Stimulated activated CD8-positive, alpha-beta memory T cell treated with anti-CD3 and anti-CD28 coated beads, Interleukin-7, amount 100 ng/mL, for 24 hours (primary cell): ENCODE measurements around the gene AAR2.

Experiments
- DNase-seq: peaks from one replicate; pipeline ENCODE4 v3.0.0-alpha.2; 2020; ENCODE audit warnings: low read depth

The AAR2 gene

DNA sequence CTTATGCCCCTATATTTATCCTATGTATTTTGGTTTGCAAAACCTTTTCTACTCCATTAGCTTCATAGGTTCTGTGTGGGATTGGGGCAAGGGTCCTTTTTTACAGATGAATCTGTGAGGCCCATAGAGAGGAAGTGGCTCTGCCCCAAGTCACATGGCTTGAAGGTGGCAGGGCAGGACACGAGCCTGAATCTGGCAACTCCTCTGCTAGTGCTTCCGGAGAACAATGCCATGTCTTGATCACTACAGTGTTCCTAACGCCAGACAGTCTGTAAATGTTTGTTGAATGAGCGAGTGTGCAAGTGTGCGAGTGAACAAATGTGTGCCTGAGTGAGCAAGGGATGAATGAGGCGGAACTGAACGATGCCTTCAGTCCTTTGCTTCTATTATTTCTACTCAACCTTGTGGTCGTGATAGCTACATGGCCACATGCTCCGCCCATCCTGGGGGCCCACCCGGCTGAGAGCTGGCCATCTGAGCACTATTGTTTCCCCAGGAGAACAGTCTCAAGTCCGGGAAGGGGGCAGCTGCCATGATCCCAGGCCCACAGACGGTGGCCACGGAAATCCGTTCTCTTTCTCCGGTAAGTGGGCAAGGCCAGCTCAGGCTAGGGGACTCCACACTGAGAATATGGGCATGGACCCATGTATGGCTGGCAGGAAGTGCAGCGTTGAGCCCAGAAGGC lies 17.8 kb upstream of the AAR2 start:
- no peak for DNase-seq

DNA sequence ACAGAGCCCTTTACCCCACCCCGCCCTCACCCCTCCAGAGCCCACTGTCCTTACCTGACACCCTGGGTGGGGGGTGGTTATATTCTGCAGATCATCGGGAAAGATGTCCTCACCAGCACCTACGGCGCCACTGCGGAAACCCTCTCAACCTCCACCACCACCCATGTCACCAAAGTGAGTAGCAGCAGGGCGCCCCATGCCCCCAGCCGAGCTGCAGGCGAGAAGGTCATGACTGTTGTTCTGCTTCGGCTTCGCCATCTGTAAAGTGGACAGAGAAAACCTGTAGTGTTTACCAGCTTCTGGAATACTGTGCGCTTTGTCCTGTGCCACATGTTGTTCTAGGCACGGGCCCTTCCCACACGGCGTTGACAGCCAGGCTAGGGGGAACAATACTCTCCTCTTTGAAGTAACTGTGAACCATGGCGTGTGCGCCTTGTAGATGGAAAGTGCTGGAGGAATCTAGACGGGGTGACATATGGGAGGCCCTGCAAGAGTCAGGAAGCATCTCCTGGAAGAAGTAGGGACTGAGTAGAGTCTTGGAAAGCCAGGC lies 16.5 kb upstream of the AAR2 start:
- no peak for DNase-seq

DNA sequence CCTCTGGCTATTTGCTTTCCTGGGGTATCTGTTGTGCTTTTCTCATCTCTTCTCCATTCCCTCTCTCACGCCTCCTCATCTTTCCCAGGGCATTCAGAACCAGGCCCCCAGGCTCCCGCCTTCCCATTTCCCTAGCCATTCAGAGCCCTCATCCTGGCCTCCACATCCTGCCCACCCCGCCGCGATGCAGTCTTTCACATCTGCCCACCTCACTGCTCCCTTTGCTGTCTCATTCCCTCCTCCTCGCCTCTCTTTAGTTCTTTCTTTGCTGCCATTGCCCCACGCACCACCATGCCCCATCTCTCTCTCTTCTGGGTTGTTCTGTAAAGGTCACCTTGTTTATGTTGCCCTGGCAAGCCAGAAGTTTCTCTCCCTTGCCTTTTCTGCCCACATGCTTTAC lies 10.6 kb upstream of the AAR2 start:
- no peak for DNase-seq

DNA sequence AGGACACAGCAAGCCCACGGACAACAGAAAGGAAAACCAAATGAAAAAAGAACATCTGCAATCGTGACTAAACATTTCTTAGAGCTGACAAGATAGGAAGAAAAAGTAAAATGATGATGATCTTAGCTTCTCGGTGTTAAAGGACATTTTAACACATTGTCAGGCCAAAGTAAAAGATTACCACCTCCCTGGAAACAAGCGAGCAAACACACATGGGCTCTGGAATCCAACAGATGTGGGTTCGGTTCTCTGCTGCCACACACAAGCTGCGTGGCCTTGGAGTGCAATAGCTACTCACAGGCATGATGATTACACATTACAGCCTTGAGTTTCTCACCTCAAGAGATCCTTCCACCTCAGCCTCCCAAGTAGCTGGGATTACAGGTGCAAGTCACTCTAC lies 7.5 kb upstream of the AAR2 start:
- no peak for DNase-seq

DNA sequence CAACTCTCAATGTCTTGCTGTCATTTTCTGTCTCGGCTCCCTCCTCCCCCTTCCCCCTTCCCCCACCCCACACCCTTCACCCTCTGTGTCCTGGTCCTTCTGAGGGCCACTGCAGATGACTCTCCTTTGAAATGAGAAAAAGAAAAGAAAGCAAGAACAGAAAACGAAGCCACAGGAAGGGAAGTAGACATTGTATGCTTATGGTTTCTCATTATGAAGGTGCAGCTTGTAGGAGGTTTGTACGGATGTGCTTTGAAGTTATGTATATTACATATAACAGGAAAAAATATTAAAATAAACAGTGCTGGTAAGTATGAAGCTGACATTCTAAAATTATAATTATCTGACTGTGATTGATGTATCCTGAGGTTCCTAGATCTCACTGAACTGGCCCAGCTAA lies 6.3 kb upstream of the AAR2 start:
- DNase-seq, result no peak

DNA sequence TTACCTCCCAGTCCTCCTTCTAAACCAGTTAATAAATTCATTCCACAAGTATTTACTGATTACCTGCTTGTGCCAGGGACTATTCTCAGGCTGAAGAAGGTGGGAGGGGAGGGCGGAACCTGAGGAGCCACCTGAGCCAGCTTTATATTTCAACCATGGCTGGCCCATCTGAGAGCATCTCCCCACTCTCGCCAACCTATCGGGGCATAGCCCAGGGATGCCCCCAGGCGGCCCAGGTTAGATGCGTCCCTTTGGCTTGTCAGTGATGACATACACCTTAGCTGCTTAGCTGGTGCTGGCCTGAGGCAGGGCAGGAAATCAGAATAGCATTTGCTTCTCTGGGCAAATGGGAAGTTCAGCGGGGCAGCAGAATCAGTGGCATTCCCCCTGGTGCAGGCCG lies 4.9 kb upstream of the AAR2 start:
- DNase-seq, result no peak

DNA sequence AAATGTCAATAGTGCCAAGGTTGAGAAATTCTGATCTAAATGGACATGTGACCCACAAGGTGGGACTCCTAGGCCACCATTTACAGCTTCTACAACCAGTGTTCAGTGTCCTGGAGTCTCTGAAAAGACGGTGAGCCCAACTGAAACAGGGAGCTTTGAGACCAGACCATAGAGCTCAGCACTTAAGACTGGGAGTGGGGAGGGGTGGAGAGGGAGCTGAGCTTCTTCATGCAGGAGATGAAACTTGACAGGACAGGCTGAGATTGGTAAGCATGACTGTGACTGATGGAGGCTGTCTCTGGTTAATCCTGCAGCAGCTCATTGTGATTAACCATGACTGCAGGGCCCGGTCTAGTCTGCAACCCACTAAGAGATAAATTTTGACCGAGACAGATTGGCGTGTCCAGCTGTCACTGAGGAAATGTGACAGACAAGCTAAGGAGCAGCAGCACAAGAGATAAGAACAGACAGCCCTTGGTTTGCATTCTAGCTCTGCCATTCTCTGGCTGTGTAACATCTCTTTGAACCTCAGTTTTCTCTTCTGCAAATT lies 1.4 kb upstream of the AAR2 start:
- DNase-seq, result no peak

DNA sequence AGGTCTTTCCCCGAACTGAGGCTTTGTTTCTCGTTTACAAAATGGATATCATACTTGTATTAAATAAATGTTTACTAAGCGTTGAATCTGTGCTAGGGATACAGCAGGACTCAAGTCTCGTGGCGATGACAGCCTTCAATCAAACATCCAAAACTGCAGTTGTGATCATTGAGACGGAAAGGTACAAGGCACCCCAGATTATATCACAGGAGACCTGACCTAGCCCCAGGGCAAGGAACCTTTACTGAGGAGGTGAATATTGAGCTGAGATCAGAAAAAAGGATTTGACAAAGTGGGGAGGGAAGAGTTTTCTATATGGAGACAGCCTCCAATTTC lies 476 bp downstream of the AAR2 start:
- DNase-seq, result no peak

DNA sequence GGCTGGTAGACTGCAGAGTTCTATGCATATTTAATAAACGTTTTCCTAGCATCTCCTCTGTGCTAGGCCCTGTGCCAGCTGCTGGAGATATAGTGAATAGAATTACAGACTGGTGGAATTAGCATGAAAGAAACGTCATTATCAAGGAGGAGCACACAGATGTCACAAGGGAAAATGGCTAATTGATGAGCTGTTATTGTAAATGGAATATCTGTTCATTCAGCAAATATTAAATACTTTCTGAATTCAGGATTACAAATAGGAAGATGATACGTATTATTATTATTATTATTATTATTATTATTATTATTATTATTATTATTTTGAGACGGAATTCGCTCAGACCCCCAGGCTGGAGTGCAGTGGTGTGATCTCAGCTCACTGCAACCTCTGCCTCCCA lies 1.2 kb downstream of the AAR2 start:
- DNase-seq, result no peak

DNA sequence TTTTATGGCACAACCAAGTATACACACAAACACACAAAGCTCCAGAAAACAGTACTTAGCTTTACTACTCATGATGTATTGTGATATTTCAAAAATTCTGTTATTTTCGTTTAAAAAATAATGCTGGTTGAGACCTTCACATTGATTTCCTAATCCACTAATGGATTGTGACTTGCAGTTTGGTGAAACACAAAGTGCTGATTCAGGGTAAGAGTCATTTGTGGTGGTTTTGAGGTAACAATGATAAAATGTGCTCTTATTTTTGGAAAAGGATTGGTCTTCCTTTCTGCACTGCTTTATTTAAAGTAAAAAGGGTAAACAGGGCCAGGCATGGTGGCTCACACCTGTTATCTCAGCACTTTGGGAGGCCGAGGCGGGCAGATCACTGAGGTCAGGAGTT lies 1.9 kb downstream of the AAR2 start:
- no peak for DNase-seq

DNA sequence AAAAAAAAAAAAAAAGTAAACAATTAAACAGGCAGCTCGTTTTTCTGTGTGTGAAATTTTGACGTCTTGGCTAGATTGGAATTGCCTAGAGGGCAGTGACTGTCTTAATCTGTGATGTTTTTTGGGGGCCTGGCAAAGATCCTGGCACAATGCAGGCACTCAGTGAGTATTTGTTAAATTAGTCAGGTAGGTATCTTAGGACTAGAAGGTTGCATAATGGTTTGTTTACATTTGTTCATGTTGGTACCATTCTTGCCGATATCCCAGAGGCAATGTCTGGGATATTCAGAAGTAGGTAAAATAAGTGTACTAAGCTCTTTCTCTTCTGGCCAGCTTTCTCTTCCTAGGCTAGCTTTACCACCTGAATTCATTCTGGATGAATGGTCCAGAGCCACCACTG lies 2.5 kb downstream of the AAR2 start:
- DNase-seq, result no peak

DNA sequence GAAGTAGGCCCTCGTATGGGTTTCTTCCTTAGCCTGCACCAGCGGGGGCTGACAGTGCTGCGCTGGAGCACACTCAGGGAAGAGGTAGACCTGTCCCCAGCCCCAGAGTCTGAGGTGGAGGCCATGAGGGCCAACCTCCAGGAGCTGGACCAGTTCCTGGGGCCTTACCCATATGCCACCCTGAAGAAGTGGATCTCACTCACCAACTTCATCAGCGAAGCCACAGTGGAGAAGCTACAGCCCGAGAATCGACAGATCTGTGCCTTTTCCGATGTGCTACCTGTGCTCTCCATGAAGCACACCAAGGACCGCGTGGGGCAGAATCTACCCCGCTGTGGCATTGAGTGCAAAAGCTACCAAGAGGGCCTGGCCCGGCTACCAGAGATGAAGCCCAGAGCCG lies 3.8 kb downstream of the AAR2 start:
- DNase-seq, result no peak

DNA sequence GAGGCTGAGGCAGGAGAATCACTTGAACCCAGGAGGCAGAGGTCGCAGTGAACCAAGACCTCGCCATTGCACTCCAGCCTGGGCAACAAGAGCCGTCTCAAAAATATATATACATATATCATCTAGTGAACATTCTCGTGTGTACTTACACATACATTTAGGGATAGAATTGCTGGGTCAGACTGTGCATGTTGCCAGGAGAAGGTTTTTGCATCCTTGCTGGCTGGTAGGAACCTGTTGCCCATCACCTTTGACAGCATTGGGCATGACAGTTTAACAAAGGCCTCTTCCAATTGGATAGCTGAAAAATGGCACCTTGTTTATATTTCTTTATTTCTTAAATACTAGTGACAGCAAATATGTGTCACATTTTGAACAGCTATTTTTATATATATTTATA lies 5.4 kb downstream of the AAR2 start:
- DNase-seq, result no peak

DNA sequence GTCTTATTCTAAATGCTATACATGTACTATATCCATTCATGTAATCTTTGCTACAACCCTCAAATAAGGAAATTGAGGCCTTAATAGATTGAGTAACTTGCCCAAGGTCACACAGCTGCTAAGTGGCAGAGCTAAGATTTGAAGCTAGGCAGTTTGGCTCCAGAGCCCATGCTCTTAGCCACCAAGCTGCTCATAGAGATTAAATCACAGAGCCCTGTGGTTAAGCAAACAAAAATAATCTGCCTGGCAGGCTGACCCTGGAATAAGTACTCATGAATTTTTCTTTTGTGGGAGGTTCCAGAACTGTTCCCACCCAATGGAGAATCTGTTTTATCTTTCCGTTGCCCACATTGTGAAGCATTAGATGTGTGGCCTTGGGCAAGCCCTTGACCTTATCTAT lies 7.4 kb downstream of the AAR2 start:
- DNase-seq, result no peak

DNA sequence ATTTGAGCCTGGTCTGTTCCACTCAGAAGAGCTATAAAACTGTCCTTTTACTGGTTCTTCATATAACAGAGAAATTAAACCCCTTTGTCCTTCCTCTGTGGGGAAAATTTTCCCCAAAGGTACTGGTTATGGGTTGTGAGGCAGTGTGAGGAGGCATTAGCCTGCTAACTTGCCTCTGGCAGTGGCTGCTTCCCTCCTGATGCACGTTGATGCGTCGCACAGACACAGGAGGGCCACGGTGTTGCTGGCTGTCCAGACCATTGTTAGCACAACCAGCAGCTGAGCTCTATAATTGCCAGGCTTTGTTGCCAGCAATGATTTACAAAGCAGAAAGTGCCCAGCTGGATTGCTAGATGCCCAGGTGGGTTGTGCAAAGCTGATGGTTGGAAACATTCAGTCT lies 10.1 kb downstream of the AAR2 start:
- DNase-seq, result no peak

DNA sequence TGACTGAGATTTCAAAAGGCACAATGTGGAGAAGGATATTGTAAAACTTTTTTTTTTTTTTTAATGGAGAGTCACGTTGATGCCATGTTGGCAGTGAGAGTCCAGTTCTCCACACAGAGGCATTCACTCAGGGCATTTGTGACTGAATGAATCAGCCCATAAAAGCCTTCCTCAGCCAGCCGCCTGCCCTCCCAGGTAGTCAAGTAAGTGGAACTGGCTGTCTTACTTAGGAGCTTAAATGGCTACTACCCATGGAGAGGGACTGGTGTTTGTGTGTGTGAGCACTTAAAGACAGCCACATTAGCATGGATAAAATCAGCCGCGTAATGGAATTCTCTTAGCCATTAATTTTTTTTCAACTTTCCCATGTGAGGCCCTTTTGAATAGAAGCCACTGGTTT lies 12.6 kb downstream of the AAR2 start:
- no peak for DNase-seq

DNA sequence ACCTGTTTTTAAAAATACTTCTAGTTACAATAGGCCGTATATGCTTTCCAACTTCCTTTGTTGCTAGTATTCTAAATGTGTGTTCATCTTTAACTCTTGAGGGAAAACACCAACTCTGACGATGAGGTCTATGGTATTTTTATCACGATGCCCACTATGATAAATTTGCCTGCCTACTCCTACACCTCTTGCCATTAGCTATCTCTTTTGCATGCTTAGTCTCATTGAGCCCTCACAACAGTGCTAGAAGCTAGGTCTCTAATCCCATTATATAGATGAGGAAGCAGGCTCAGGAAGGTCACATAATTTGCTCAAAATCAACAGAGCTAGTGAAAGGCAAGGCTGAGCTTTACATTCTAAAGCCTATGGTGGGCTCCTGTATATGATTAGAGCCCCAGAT lies 13.2 kb downstream of the AAR2 start:
- DNase-seq, result no peak

DNA sequence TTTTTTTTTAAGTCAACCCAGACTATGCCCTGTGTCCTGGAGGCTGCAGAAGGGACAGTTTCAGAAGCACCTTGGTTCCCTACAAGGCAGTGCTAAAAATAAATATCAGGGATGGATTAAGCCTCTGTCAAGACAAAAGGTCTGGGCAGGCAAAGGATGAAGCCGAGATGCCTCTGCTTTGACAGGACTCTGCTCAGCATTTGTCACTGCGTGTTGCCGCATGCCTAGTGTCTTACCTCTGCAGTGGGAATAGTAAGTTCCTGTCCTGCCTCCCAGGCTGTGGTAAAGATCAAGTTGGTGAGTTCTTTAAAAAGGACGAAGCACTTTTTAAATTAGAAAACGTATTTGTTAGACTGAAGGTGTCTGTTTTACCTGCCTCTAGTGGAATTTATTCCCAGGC lies 15.1 kb downstream of the AAR2 start:
- no peak for DNase-seq

DNA sequence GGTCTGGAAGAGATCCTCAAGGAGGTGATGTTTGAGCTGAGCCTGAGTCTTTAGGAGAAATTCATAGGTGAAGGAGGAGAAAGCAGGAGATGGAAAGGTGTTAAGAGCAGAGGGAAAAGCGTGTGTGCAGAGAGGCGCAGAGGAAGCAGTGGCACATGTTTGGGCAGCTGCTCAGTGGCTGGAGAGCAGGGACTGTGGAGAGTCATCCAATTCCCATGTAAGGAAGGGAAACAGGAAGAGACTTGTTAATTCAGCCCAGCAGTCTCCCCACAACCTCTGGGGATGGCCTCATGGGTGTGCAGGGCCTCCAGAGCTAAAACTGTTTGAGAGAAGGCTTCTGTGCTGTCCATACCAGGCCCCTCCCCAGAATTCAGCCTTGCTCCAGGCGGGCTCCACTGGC lies 16.2 kb downstream of the AAR2 start:
- DNase-seq, result no peak

DNA sequence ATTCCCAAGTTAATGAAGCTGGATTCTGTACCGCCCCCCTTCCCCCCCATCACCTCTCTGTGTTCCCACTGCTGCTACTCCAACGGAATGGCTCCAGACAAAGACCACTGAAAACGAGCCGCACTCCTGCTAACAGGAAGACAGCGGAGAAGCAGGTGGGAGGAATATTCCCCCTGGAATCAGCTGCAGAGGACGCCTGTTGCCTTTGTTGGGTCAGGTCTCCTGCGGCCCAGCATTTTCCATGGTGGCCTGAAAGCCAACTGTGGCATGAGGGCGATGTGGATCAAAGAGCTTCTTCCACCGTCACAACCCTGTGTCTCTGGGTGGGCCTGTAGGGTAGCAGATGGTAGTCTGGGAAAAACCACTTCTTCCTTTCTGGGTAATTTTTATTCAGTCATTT lies 16.8 kb downstream of the AAR2 start:
- no peak for DNase-seq

DNA sequence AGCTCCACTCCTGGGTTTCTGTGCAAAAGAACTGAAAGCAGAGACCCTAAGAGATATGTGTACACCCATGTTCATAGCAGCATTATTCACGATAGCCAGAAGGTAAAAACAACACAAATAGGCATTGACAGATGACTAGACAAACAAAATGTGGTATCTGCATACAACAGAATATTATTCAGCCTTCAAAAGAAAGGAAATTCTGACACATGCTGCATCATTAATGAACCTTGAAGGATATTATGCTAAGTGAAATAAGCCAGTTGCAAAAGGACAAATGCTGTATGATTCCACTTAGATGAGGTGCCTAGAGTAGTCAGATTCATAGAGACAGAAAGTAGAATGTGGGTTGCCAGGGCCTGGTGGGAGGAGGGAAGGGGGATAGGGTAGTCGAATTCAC lies 17.8 kb downstream of the AAR2 start:
- no peak for DNase-seq

DNA sequence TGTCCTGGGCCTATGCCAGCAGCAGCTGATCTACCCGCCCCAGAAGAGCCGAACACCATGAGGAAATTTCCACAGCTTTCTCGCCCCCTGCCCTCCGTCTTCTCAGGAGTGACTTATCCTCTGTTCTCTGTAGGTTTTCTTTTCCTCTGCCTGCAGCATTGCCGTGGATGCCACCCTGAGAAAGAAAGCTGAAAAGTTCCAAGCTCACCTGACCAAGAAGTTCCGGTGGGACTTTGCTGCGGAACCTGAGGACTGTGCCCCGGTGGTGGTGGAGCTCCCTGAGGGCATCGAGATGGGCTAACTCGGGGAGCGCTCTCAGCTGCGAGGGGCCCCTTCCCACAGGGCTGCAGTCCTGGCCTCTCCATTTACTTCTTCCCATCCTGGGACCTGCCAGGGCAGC lies 19.2 kb downstream of the AAR2 start:
- no peak for DNase-seq

DNA sequence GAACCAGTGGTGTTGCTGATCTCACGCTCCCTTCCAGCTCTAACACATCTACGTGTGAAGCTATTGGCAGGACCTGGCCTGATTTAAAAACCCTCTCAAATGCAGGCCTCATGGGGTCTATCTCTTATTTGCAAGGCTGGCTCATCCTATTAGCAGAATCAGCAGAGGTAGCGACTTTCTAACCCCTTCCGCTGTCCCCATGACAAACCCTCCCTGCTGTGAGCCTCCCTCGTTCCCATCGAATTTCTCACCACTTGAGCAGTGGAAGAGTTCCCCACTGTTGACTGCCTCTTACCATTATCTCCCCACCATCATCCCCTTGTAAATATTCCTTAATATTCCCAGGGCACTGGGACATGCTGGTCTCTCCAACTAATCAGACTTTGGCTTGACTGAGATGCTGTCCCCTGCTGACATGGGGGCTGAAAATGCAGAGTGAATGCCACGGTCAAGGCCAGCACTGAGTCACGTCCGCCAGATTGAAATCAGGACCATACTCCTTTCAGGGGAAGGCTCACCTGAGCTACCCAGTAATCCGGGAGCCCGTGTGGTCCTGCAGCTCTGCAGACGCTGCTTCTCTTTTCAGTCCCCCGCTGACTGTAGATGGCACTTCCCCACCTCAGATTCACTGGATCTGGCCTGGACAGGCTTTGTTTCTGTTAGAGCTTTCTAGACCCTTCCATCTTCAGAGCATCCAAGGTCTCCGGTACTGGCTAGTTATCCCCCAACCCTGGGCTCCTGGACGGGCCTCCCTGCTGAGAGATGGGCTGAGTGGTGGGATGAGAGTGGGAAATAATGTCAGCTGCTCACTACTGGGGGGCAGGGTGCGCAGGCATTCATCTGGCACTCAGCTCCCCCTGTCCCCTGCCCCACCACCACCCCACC lies 23.1 kb downstream of the AAR2 start:
- no peak for DNase-seq
